Mesenchymal stem cell (in vitro differentiated cells and primary cell): ENCODE results near the gene TNS2.

Experiments
- DNase-seq: peaks from one replicate; pipeline ENCODE4 v3.0.0-alpha.2; 2013
- H2AFZ ChIP-seq: one replicate; pipeline ENCODE4 v1.6.1; 2013; ENCODE audit warnings: low read depth, mild to moderate bottlenecking, control low read depth, inconsistent platforms, low read length, moderate library complexity
- H2AK5ac ChIP-seq: 2 replicates; pipeline ENCODE4 v1.6.1; 2013; ENCODE audit warnings: low read length, moderate library complexity, mild to moderate bottlenecking, inconsistent platforms; ENCODE audit not compliant: severe bottlenecking
- H2BK120ac ChIP-seq: one replicate; pipeline ENCODE4 v1.6.1; 2013; ENCODE audit warnings: low read depth, mild to moderate bottlenecking, inconsistent platforms, low read length, moderate library complexity
- H2BK12ac ChIP-seq, 2 experiments: one replicate each; pipeline ENCODE4 v1.6.1; 2013; ENCODE audit warnings: inconsistent platforms in 2 of 2, low read length in 2 of 2, mild to moderate bottlenecking in 2 of 2, moderate library complexity in 2 of 2, control low read depth in 1 of 2
- H2BK15ac ChIP-seq: one replicate; pipeline ENCODE4 v1.6.1; 2013; ENCODE audit warnings: mild to moderate bottlenecking, low read depth, inconsistent platforms; ENCODE audit not compliant: poor library complexity, severe bottlenecking
- H2BK5ac ChIP-seq: 2 replicates; pipeline ENCODE4 v1.6.1; 2013; ENCODE audit warnings: low read depth, mild to moderate bottlenecking, low read length, control low read depth, inconsistent platforms; ENCODE audit not compliant: poor library complexity, severe bottlenecking
- H3K14ac ChIP-seq, 2 experiments: one replicate each; pipeline ENCODE4 v1.6.1; 2013; ENCODE audit warnings: inconsistent platforms in 2 of 2, low read length in 2 of 2, control low read depth in 1 of 2, mild to moderate bottlenecking in 1 of 2, moderate library complexity in 1 of 2
- H3K18ac ChIP-seq, 2 experiments: one replicate each; pipeline ENCODE4 v1.6.1; 2013; ENCODE audit warnings: inconsistent platforms in 2 of 2, low read length in 2 of 2, control low read depth in 1 of 2, low read depth in 1 of 2, mild to moderate bottlenecking in 1 of 2
- H3K23ac ChIP-seq, 2 experiments: one replicate each; pipeline ENCODE4 v1.6.1; 2013; ENCODE audit warnings: inconsistent platforms in 2 of 2, low read length in 2 of 2, mild to moderate bottlenecking in 2 of 2, moderate library complexity in 2 of 2, control low read depth in 1 of 2
- H3K27ac ChIP-seq: 2 replicates; pipeline ENCODE4 v1.5.1; 2013; ENCODE audit warnings: mild to moderate bottlenecking, moderate library complexity, low read length, control low read depth, inconsistent platforms; ENCODE audit not compliant: poor library complexity, severe bottlenecking
- H3K27me3 ChIP-seq, 2 experiments: 2 replicates each; pipeline versions ENCODE4 v1.6.1 to v1.7.0; 2013; ENCODE audit warnings: low read length in 2 of 2, mild to moderate bottlenecking in 2 of 2, moderate library complexity in 2 of 2, control low read depth in 1 of 2, inconsistent platforms in 1 of 2; ENCODE audit not compliant: control insufficient read depth in 1 of 2, insufficient read depth in 1 of 2
- H3K36me3 ChIP-seq, 2 experiments: 2 replicates each; pipeline versions ENCODE4 v1.6.1 to v1.7.0; 2013; ENCODE audit warnings: low read length in 2 of 2, control low read depth in 1 of 2, inconsistent platforms in 1 of 2, low read depth in 1 of 2, mild to moderate bottlenecking in 1 of 2; ENCODE audit not compliant: insufficient read depth in 2 of 2, control insufficient read depth in 1 of 2
- H3K4ac ChIP-seq, 2 experiments: one replicate each; pipeline ENCODE4 v1.6.1; 2013; ENCODE audit warnings: inconsistent platforms in 2 of 2, low read length in 2 of 2, mild to moderate bottlenecking in 2 of 2, moderate library complexity in 2 of 2, control low read depth in 1 of 2, low read depth in 1 of 2
- H3K4me1 ChIP-seq: 2 replicates; pipeline ENCODE4 v1.6.1; 2013; ENCODE audit warnings: low read depth, low read length, control low read depth; ENCODE audit not compliant: control insufficient read depth, insufficient read depth
- H3K4me2 ChIP-seq: 2 replicates; pipeline ENCODE4 v1.6.1; 2013; ENCODE audit warnings: low read length, mild to moderate bottlenecking, inconsistent platforms; ENCODE audit not compliant: poor library complexity, severe bottlenecking
- H3K4me3 ChIP-seq, 2 experiments: 2 replicates each; pipeline versions ENCODE4 v1.5.1 to v1.7.0; 2013; ENCODE audit warnings: low read length in 2 of 2, mild to moderate bottlenecking in 2 of 2, control low read depth in 1 of 2, low read depth in 1 of 2; ENCODE audit not compliant: insufficient read depth in 1 of 2
- H3K79me1 ChIP-seq: replicated peaks from 2 replicates; pipeline ENCODE4 v1.6.1; 2013; ENCODE audit warnings: mild to moderate bottlenecking, control low read depth, low read length, inconsistent platforms; ENCODE audit not compliant: poor library complexity, severe bottlenecking
- H3K9ac ChIP-seq: 2 replicates; pipeline ENCODE4 v1.7.0; 2013; ENCODE audit warnings: mild to moderate bottlenecking, low read length, moderate library complexity
- H3K9me3 ChIP-seq: 2 replicates; pipeline ENCODE4 v1.7.0; 2013; ENCODE audit warnings: mild to moderate bottlenecking, low read length; ENCODE audit not compliant: control insufficient read depth
- H4K8ac ChIP-seq: one replicate; pipeline ENCODE4 v1.6.1; 2013; ENCODE audit warnings: inconsistent platforms, mild to moderate bottlenecking, low read length, moderate library complexity
- H4K91ac ChIP-seq: one replicate; pipeline ENCODE4 v1.6.1; 2013; ENCODE audit warnings: mild to moderate bottlenecking, low read length, inconsistent platforms
- WGBS: methylation state at CpG from one replicate; pipeline ENCODE4 v1.1.7; 2013; ENCODE audit warnings: mixed read lengths; 5-methylcytosine and 5-hydroxymethylcytosine counted together

The TNS2 gene

GRCh38 chr12:53097564-53098353 is 47.9 kb downstream of the TNS2 start, which contains the start of gene IGFBP6:
Gene IGFBP6 (plus strand): TSS chr12:53097667. CDS start chr12:53097718, 51 bp downstream.
- Histone ChIP-seq H4K91ac (peak within 1 kb of the TSS; percentile 97), H3K4me3 (peak within 1 kb of the TSS; percentile 66 to 85), H3K14ac (peak within 1 kb of the TSS in 1 of 2 experiments; percentile 96), H3K36me3 (peaks cover 0 to 28% of the 10 kb centered on the region in 2 experiments), H3K9me3 (no peaks in the 10 kb centered on the region), H3K27ac (peak within 1 kb of the TSS; percentile 31), H3K4me1 (peaks cover 25% of the 10 kb centered on the region), H2BK15ac (peak within 1 kb of the TSS; percentile 77), H2BK12ac (peak within 1 kb of the TSS; percentile 80 to 92), H3K4me2 (peak within 1 kb of the TSS; percentile 100), H2BK5ac (peak within 1 kb of the TSS; percentile 25), H3K23ac (peak within 1 kb of the TSS; percentile 31 to 90), H3K4ac (peak within 1 kb of the TSS; percentile 92 to 96), H2AK5ac (peak within 1 kb of the TSS; percentile 28), H3K79me1 (no peaks in the 10 kb centered on the region), H2AFZ (peak within 1 kb of the TSS; percentile 68), H3K9ac (peak within 1 kb of the TSS; percentile 94), H3K27me3 (peaks cover 0 to 9% of the 10 kb centered on the region in 2 experiments), H2BK120ac (peak within 1 kb of the TSS; percentile 97), H4K8ac (peak within 1 kb of the TSS; percentile 99), H3K18ac (peak within 1 kb of the TSS; percentile 94 to 98)
- peak; percentile 56 for DNase-seq
- WGBS, result under 1% methylated on average over 50 of the region's 51 CpGs

- Histone ChIP-seq H3K9ac (peak overlapping the region; percentile 94), H3K4ac (peak overlapping the region; percentile 4 to 54), H3K27ac (peak overlapping the region; percentile 72), H3K79me1 (no peaks in the 10 kb centered on the region), H3K27me3 (peaks cover 0 to 9% of the 10 kb centered on the region in 2 experiments), H3K18ac (peak overlapping the region; percentile 34 to 87), H2BK5ac (no peak overlapping the region), H3K4me2 (peak overlapping the region; percentile 100), H2BK12ac (peak overlapping the region; percentile 43 to 54), H2AFZ (peak overlapping the region; percentile 36), H3K4me1 (peaks cover 25% of the 10 kb centered on the region), H4K91ac (peak overlapping the region; percentile 19), H2AK5ac (peak overlapping the region; percentile 28), H3K14ac (no peak overlapping the region), H3K4me3 (peak overlapping the region; percentile 66 to 85), H2BK15ac (peak overlapping the region; percentile 71), H4K8ac (peak overlapping the region; percentile 99), H3K36me3 (peaks cover 0 to 33% of the 10 kb centered on the region in 2 experiments), H3K23ac (no peak overlapping the region), H2BK120ac (peak overlapping the region; percentile 97), H3K9me3 (no peaks in the 10 kb centered on the region)
- DNase-seq, result peak; percentile 57
- 10% methylated on average over 11 of the region's 13 CpGs for WGBS
Measured at GRCh38 chr12:53098354-53098981, 48.6 kb downstream of the TNS2 start.

- peak overlapping the region; percentile 86 for H2AK5ac ChIP-seq
- peak overlapping the region in 1 of 2 experiments; percentile 43 for H2BK12ac ChIP-seq
- peak overlapping the region; percentile 54 to 73 for H3K4ac ChIP-seq
- no peak overlapping the region for H3K23ac ChIP-seq
- H3K9ac ChIP-seq, result peak overlapping the region; percentile 94
- no peaks in the 10 kb centered on the region for H3K9me3 ChIP-seq
- H4K91ac ChIP-seq, result peak overlapping the region; percentile 56
- H3K27me3 ChIP-seq, result peaks cover 0 to 9% of the 10 kb centered on the region in 2 experiments
- peak overlapping the region; percentile 13 for H2BK120ac ChIP-seq
- peak overlapping the region; percentile 72 for H3K27ac ChIP-seq
- H3K4me1 ChIP-seq, result peaks cover 29% of the 10 kb centered on the region
- peaks cover 0 to 33% of the 10 kb centered on the region in 2 experiments for H3K36me3 ChIP-seq
- H3K4me3 ChIP-seq, result peak overlapping the region in 1 of 2 experiments; percentile 85
- H3K18ac ChIP-seq, result peak overlapping the region; percentile 1 to 72
- no peak overlapping the region for H3K14ac ChIP-seq
- peak overlapping the region; percentile 100 for H3K4me2 ChIP-seq
- DNase-seq, result peak; percentile 95
- peak overlapping the region; percentile 46 for H4K8ac ChIP-seq
- H2BK15ac ChIP-seq, result peak overlapping the region; percentile 55
- no peaks in the 10 kb centered on the region for H3K79me1 ChIP-seq
- H2AFZ ChIP-seq, result peak overlapping the region; percentile 7
- WGBS, result 10% methylated on average over 6 of the region's 6 CpGs
- H2BK5ac ChIP-seq, result no peak overlapping the region
Measured at GRCh38 chr12:53099071-53099882, 49.4 kb downstream of the TNS2 start.
